ENCODE data around the gene MMS19.

The MMS19 gene

GRCh38 chr10:97498076-97498840 lies at the start of gene MMS19:
Gene MMS19, minus strand, starts transcription at chr10:97498422. Its CDS starts 38 bp downstream, at chr10:97498384.
- no peak for TF ChIP-seq CTCF (IDR thresholded peaks at IDR 0.05; ENCODE audit: insufficient read depth, low read length, poor library complexity, severe bottlenecking)
- H3K4me3 ChIP-seq (replicated peaks; ENCODE audit: low read depth, low read length) = peak within 1 kb of the TSS; percentile 99
- H3K27me3 ChIP-seq (replicated peaks; ENCODE audit: control insufficient read depth, insufficient read depth, low read length) = peaks cover 6% of the 10 kb centered on the region
- DNase-seq (ENCODE audit: extremely low read depth, insufficient read length) = peak; percentile 97
- H3K36me3 ChIP-seq (ENCODE audit: control insufficient read depth, insufficient read depth, low read length) = no peaks in the 10 kb centered on the region

GRCh38 chr10:97547962-97548361 lies 49.7 kb upstream of the MMS19 start:
- no peaks in the 10 kb centered on the region for H3K27me3 ChIP-seq (replicated peaks; ENCODE audit: control insufficient read depth, insufficient read depth, low read length)
- no peaks in the 10 kb centered on the region for H3K36me3 ChIP-seq (ENCODE audit: control insufficient read depth, insufficient read depth, low read length)
- no peak for DNase-seq (ENCODE audit: extremely low read depth, insufficient read length)
- H3K4me3 ChIP-seq (replicated peaks; ENCODE audit: low read depth, low read length) = no peak overlapping the region
- TF ChIP-seq CTCF (IDR thresholded peaks at IDR 0.05; ENCODE audit: insufficient read depth, low read length, poor library complexity, severe bottlenecking) = no peak

- H3K36me3 ChIP-seq (ENCODE audit: control insufficient read depth, insufficient read depth, low read length) = no peaks in the 10 kb centered on the region
- H3K27me3 ChIP-seq (replicated peaks; ENCODE audit: control insufficient read depth, insufficient read depth, low read length) = no peaks in the 10 kb centered on the region
- TF ChIP-seq CTCF (IDR thresholded peaks at IDR 0.05; ENCODE audit: insufficient read depth, low read length, poor library complexity, severe bottlenecking) = no peak
- no peak overlapping the region for H3K4me3 ChIP-seq (replicated peaks; ENCODE audit: low read depth, low read length)
- no peak for DNase-seq (ENCODE audit: extremely low read depth, insufficient read length)
Observed at GRCh38 chr10:97547271-97547600, 49.0 kb upstream of the MMS19 start.

- no peak for TF ChIP-seq CTCF (IDR thresholded peaks at IDR 0.05; ENCODE audit: insufficient read depth, low read length, poor library complexity, severe bottlenecking)
- DNase-seq (ENCODE audit: extremely low read depth, insufficient read length) = no peak
- Histone ChIP-seq H3K36me3 (ENCODE audit: control insufficient read depth, insufficient read depth, low read length) (no peaks in the 10 kb centered on the region), H3K4me3 (replicated peaks; ENCODE audit: low read depth, low read length) (no peak overlapping the region), H3K27me3 (replicated peaks; ENCODE audit: control insufficient read depth, insufficient read depth, low read length) (no peaks in the 10 kb centered on the region)
Observed at GRCh38 chr10:97546456-97547270, 48.4 kb upstream of the MMS19 start.

- Histone ChIP-seq H3K36me3 (ENCODE audit: control insufficient read depth, insufficient read depth, low read length) (no peaks in the 10 kb centered on the region), H3K4me3 (replicated peaks; ENCODE audit: low read depth, low read length) (no peak overlapping the region), H3K27me3 (replicated peaks; ENCODE audit: control insufficient read depth, insufficient read depth, low read length) (no peaks in the 10 kb centered on the region)
- no peak for DNase-seq (ENCODE audit: extremely low read depth, insufficient read length)
- no peak for TF ChIP-seq CTCF (IDR thresholded peaks at IDR 0.05; ENCODE audit: insufficient read depth, low read length, poor library complexity, severe bottlenecking)
Observed at GRCh38 chr10:97543025-97543546, 44.9 kb upstream of the MMS19 start.

All from GM06990 (cell line).